Lower lobe of right lung (tissue), 2 donors: ENCODE results near the gene M1AP. TPM values are rescaled to one million over a fixed set of nuclear protein-coding genes. Genes with fewer than 3 reads are reported as not detected.
"Not testable (repeated sequence)": the region's sequence is repeated elsewhere in the genome, so short reads cannot be mapped to it uniquely, and the experiment has no call there.

Source experiments
- ATAC-seq, 2 donors: fragments of 200-7000 bp; cut with Tn5 transposase; one replicate each; pipeline ENCODE4 v1.9.1; 2020 to 2022; ENCODE audit warnings: mild to moderate bottlenecking in 2 of 2, moderate library complexity in 2 of 2
- DNase-seq: peaks from one replicate; pipeline ENCODE4 v3.0.0-alpha.2; 2020
- H3K27ac ChIP-seq: fragments of 200-600 bp; one replicate; pipeline ENCODE4 v1.8.0; 2022
- H3K27me3 ChIP-seq: fragments of 200-600 bp; one replicate; pipeline ENCODE4 v1.8.0; 2022; ENCODE audit warnings: low read depth
- H3K36me3 ChIP-seq: fragments of 200-600 bp; one replicate; pipeline ENCODE4 v1.8.0; 2022; ENCODE audit warnings: mild to moderate bottlenecking
- H3K4me1 ChIP-seq: fragments of 200-600 bp; one replicate; pipeline ENCODE4 v1.8.0; 2022
- H3K4me3 ChIP-seq: fragments of 200-600 bp; one replicate; pipeline ENCODE4 v1.8.0; 2022; ENCODE audit warnings: mild to moderate bottlenecking
- H3K9me3 ChIP-seq: fragments of 200-600 bp; one replicate; pipeline ENCODE4 v1.8.0; 2022
- intact Hi-C: fragments of 100-400 bp; cut with DNase I; formaldehyde crosslinking; loops from one replicate; pipeline ENCODE4 v1.11.0; 2022
- total RNA-seq: library from RNA; stranded (reverse); fragmentation: NEBNext Ultra II Directional; extraction: Animal tissue kit (Norgen Biotek cat#: 25700); gene quantifications from one replicate; pipeline ENCODE4 v1.2.1, GENCODE V29; 2021
- TF ChIP-seq, protein P1 (sequence below): fragments of 200-600 bp; IDR thresholded peaks from one replicate; pipeline ENCODE4 v1.8.0; 2022; ENCODE audit warnings: antibody characterized with exemption, mild to moderate bottlenecking
- donor health status: DM: no; HTN: yes; CAD: no; lungs with severe emphysema.

M1AP gene
- total RNA-seq, 1 donor from 2014 or later = 1.8 TPM

DNA sequence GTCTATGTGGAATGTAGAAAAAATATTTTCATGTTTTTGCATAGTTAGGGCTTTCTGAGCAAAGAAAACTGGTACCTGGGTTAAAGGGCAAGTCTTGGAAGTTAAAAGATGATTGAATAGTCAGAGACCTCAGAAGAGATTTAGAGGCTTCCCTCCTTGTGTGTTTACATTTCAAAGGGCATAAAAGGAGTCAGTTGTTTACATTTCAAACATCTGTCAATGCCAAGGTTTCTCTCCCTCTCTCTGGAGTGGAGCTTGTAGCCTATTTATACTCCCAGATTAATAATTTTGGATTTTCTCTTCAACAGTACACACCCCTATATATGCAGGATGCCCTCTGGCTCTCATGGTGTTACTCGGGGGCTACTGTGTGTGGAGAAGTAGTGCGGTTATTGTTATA is 8.6 kb downstream of the M1AP start:
- peaks cover 16% of the 10 kb centered on the region for H3K27me3 ChIP-seq
- H3K4me1 ChIP-seq = no peaks in the 10 kb centered on the region
- no peaks in the 10 kb centered on the region for H3K9me3 ChIP-seq
- no peaks in the 10 kb centered on the region for H3K36me3 ChIP-seq
- no peak for ATAC-seq
- TF ChIP-seq, protein P1, sequence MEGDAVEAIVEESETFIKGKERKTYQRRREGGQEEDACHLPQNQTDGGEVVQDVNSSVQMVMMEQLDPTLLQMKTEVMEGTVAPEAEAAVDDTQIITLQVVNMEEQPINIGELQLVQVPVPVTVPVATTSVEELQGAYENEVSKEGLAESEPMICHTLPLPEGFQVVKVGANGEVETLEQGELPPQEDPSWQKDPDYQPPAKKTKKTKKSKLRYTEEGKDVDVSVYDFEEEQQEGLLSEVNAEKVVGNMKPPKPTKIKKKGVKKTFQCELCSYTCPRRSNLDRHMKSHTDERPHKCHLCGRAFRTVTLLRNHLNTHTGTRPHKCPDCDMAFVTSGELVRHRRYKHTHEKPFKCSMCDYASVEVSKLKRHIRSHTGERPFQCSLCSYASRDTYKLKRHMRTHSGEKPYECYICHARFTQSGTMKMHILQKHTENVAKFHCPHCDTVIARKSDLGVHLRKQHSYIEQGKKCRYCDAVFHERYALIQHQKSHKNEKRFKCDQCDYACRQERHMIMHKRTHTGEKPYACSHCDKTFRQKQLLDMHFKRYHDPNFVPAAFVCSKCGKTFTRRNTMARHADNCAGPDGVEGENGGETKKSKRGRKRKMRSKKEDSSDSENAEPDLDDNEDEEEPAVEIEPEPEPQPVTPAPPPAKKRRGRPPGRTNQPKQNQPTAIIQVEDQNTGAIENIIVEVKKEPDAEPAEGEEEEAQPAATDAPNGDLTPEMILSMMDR = no peak
- H3K27ac ChIP-seq = no peak overlapping the region
- DNase-seq = no peak
- intact Hi-C loops = no loop called here
- H3K4me3 ChIP-seq = no peak overlapping the region

DNA sequence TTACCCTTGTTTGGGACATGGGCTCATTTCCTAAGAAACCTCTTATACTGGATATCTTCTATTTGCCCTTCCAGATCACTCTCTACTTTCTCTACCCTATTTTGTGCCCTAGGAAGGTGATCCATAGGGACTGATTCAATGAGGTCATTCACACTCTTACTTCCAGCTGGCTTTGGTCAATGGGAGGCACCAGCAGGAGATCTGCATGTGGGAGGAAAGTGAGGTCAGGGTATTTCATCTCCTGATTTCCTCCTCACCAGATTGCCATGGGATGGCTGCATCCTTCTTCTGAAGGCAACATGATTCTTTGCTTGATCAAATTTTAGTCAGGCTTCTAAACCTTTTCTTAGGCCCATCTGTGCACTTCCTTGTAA is 15.2 kb downstream of the M1AP start:
- no peaks in the 10 kb centered on the region for H3K9me3 ChIP-seq
- intact Hi-C loops = no loop called here
- DNase-seq (no peak), ATAC-seq (no peak)
- no peak overlapping the region for H3K27ac ChIP-seq
- no peak overlapping the region for H3K4me3 ChIP-seq
- no peaks in the 10 kb centered on the region for H3K4me1 ChIP-seq
- peaks cover 3% of the 10 kb centered on the region for H3K27me3 ChIP-seq
- TF ChIP-seq, protein P1 = no peak
- no peaks in the 10 kb centered on the region for H3K36me3 ChIP-seq

DNA sequence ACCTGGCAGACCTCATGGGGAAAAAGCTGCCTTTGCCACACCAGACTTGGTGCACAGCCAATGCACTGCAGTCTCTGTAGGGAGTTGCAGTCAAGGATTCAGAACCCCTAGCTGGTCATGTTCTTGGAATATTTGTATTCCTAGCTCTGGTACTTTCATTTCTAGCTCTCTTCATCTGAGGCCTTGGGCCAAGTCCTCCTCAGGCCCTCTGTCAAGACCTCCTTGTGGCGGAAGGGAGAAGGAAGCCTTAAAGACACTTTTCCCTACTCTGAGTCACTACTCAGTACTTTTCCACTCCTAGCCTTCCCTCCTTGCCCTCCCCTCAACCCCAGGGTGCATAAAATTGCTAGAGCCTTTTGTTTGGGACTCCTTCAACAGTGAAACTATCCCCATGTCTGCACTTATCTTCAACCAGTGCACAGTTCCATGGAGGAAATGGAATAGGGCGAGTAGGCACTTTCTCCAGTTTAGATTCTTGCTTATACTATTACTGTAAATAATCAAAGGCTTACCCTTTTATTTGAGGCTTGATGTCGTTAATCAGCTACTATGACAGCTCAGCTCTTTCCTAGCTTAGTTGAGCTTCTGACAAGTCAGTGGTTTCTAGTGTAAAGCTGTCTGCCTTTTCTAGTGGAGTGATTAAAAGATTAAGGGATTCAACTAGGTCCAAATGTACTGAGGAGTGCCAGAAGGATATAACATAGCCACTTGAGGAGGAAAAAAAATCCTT is 15.8 kb downstream of the M1AP start:
- Histone ChIP-seq H3K27ac (no peak overlapping the region), H3K4me1 (no peaks in the 10 kb centered on the region), H3K4me3 (no peak overlapping the region), H3K9me3 (no peaks in the 10 kb centered on the region), H3K36me3 (no peaks in the 10 kb centered on the region), H3K27me3 (peaks cover 3% of the 10 kb centered on the region)
- peak; percentile 83 to 86 for ATAC-seq
- no peak for DNase-seq
- TF ChIP-seq, protein P1 = no peak
- intact Hi-C loops = no loop called here

DNA sequence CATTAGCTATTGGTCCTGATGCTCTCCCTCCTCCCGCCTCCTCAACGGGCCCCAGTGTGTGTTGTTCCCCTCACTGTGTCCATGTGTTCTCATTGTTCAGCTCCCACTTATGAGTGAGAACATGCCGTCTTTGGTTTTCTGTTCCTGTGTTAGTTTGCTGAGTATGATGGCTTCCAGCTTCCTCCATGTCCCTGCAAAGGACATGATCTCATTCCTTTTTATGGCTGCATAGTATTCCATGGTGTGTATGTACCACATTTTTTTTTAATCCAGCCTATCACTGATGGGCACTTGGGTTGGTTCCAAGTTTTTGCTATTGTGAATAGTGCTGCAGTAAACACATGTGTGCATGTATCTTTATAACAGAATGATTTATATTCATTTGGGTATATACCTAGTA is 17.7 kb downstream of the M1AP start:
- H3K27me3 ChIP-seq, DNase-seq, H3K9me3 ChIP-seq, intact Hi-C loops, H3K27ac ChIP-seq, H3K36me3 ChIP-seq, H3K4me1 ChIP-seq, ATAC-seq, H3K4me3 ChIP-seq: not testable (repeated sequence)

DNA sequence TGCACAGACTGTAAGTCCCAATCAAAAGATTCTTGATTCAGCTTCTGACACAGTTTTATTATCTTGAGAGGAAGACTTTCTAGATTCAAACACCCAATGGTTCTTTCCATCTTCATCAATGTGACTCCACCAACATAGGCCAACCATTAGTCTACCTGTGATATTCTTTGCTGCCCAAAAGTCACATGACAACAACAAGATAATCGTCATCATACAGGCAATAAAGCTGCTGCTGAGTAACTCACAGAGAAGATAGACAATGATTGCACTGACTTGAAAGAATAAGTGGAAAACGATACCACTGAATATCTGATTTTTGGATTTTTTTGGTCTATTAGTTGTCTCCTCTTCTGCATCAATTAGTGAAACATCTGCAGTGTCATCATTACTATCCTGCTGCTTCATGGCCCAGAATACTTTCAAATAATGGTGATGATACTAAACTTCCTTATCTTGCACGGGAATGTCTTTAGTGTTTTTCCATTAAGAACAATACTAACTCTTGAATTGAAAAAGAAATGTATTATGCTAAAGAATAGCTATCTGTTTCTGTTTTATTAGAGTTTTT is 19.5 kb downstream of the M1AP start:
- no peaks in the 10 kb centered on the region for H3K9me3 ChIP-seq
- intact Hi-C loops = no loop called here
- no peak for DNase-seq
- ATAC-seq = no peak
- H3K27me3 ChIP-seq = no peaks in the 10 kb centered on the region
- H3K4me3 ChIP-seq = no peak overlapping the region
- H3K4me1 ChIP-seq = no peaks in the 10 kb centered on the region
- TF ChIP-seq, protein P1 = no peak
- no peak overlapping the region for H3K27ac ChIP-seq
- no peaks in the 10 kb centered on the region for H3K36me3 ChIP-seq

DNA sequence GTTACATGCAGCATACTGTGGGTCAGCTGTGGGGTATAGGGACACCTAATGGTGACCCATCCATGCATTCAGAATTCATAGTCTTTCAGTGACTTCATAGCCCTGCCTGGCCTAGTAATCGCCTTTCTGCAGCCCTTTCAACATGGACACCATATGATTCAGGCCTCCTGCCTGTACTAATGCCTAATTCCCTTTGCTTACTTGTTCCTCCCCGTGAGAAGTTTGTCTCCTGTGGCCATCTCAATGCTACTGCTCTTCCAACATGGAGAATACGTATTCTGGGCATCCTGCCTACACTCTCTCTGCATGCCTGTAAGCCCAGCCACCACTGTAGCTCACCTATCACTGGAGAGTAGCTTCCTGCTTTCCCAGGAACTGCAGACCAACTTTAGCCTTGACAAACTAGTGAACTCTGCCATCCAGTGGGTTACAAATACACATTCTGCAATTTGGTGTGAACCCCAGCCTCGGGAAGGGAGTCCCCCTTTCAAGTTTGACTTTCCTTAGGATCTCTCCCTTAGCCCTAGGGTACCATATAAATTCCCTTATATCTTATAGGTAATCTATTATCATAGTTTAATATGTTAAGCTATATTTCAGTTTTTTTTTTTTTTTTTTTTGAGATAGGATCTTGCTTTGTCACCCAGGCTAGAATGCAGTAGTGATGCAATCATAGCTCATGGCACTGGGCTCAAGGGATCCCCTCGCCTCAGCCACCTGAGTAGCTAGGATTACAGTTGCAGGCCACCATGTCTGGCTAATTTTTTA is 22.3 kb downstream of the M1AP start:
- Histone ChIP-seq H3K9me3 (no peaks in the 10 kb centered on the region), H3K27me3 (no peaks in the 10 kb centered on the region), H3K27ac (no peak overlapping the region), H3K4me1 (no peaks in the 10 kb centered on the region), H3K4me3 (no peak overlapping the region), H3K36me3 (no peaks in the 10 kb centered on the region)
- no peak for ATAC-seq
- TF ChIP-seq, protein P1 = no peak
- intact Hi-C loops = no loop called here
- no peak for DNase-seq
